LHCN-M2 (cell line): ENCODE measurements around the gene OVOL1. TPM values are rescaled to one million over a fixed set of nuclear protein-coding genes. Genes with fewer than 3 reads are reported as not detected.

ENCODE experiments used
- DNase-seq: peaks from one replicate; pipeline ENCODE4 v3.0.0-alpha.2; 2012; ENCODE audit warnings: low read depth
- total RNA-seq: library from RNA; depleted of rRNA; stranded (reverse); fragments of >200 nt; gene quantifications from 2 replicates; pipeline ENCODE4 v1.2.3, GENCODE V29; 2014

OVOL1 gene
- total RNA-seq, 1 experiment from 2014 or later: not detected

GRCh38 chr11:65777821-65778361, 9.0 kb upstream of the OVOL1 start:
- DNase-seq: no peak

- DNase-seq: no peak
These were observed 8.4 kb upstream of the OVOL1 start for GRCh38 chr11:65778431-65778900.

DNA sequence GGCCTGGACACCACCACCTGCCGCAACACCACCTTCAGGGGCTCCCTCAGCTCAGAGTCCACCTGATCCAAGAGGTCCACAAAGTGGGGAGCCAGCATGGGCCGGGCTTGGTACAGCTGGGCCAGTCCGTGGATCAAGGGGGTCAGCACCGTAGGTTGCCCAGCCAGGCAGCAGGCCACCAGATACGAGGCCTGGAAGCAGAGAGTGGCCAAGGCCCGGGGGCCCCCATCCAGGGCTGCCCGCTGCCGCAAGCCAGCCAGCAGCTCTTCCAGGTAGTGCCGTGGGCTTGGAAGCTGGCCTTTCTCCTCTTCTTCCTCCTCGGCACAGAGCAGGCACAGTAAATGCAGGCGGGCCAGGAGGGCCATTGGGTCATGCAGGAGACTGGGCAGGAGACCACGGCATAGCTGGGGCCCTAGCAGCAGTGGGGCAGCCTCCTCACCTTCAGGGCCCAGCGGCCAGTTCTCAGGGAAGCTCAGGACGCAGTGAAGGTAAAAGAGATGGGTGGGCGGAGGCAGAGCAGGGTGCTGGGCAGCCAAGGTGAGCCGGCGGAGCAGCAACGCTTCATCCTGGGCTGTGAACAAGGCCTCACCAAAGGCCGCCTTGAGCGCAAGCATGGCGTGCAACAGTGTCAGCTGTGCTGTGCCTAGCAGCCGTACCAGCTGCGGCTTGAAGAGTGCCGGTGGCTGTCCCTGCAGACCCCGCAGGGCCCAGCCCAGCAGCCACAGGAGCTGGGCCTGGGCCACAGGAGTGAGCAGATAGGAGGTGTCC, 7.8 kb upstream of the OVOL1 start:
- no peak for DNase-seq

DNA sequence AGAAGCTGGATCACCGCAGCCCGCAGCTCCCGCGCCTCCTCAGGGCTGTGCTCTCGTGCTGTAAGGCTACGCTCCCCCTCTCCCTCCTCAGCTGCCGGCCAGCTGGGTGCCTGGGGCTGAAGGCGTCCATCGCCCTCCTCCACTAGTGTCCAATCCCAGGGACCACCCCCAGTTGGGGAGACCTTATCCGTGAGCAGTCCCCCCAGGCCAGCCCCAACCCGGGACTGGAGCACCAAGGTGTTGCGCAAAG, 7.3 kb upstream of the OVOL1 start:
- DNase-seq: no peak

DNA sequence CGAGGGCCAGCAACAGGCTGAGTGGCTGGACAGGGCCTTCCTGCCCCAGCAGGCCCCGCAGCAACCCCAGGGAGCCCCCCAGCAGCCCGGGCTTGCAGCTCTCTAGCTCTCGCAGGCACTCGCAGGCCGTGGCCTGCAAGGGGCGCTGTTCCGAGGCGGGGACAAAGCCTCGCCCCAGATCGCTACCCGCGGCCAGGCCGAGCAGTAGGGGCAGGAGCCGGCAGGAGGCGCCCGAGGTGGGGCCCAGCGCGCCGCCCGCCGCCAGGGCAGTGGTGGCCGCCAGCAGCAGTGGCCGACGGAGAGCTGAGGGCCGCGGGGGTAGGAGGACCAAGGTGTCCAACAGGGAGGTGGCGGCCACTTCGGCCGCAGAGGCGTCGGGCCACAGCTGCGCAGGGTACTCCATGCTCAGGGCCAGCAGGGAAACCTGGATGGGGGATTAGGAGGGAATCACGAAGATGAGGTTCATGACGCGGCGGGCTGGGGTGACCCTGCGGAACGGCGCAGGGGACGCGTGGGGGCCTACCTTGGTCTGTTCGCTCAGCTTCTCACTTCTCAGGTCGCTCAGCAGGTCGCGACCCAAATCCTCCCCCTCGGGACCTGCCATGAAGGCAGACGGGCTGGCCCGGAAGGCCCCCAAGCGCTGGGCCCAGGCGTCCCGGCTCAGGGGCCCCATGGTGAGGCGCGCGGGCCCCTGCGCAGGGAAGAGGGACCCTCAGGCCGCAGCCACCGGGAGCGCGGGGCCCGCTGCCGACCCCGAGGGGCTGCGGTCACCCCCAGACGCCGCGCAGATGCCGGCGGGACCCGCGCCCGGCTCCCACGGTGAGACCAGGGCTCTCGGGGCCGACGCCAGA, 6.7 kb upstream of the OVOL1 start:
- DNase-seq: peak; percentile 76

DNA sequence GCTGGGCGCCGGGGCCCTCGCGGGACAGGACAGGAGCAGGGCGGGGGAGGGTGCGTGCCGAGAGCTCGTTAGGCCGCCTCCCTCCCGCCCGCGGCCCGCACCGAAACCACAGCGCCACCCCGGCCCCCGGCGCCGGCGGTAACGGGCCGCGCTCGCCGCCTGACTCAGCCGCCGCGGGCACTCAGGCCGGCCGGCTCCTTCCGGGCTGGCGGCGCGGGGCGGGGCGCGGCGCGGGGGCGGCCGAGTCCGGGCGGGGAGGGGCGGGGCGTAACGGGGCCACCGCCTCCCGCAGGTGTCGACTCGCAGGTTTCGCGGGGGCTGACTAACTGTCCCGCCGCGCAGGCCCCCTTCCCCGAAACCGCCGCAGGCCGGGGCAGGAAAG, 6.1 kb upstream of the OVOL1 start, which contains the start of gene AP5B1:
TSS of gene AP5B1 (minus strand) at position 207 of the 382 bp plus-strand sequence. CDS start 385 bp downstream, outside the sequence.
- peak; percentile 31 for DNase-seq

DNA sequence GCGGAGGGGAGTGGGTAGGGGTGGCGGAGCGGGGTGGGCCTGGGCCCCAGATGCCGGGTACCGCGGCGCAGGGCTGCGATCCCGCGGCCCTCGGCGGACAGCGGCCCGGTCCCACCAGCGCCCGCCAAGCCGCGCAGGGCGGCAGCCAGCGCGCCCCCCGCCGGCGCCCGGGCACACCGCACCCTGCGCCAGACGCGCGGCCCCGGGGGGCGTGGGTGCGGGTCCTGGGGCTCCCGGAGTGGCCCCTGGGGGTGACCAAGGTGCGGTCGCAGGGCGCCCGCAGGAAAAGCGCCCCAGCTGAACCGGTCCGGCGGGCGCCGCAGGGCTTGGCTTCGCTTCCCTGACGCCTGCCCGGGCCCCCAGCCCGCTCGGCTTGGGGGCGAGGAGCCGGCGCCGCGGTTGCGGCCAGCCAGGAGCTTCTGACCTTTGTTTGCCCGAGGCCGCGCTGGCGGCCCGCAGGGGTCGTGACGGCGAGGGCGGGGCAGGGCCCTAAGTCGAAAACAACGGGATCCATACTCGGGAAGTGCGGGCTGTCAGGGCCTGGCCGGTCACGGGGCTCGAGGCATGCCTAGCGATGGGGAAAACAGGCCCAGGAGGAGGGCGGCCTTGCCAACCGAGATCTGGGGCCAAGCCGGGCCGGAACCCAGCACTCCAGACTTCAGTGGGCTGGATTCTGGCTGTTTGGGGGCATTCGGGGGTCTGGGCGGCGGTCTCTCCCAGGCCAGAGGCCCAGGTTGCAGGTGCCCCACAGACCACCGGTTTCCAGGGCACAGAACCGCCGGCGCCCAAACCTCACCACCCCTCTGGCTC, 5.5 kb upstream of the OVOL1 start:
- no peak for DNase-seq

GRCh38 chr11:65781962-65782815, 4.7 kb upstream of the OVOL1 start:
- DNase-seq: no peak

DNA sequence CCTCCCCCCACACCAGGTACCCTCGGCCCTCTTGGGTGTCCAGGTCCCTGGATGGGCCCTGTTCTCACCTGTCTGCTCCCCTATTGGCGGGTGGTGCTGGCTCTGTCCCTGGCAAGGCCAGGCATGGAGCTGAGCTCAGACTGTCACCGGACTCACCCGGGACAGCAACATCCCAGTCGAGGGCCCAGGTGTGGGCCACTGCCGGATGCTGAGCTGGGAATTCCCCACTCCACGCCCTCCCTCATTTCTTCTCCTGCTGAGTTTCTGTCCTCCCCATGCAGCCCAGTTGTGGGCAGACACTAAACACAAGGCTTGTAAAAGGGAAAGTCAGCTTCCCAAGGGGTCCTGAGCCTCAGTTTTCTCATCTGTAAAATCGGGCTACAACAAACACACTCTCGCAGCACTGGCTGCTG, 4.0 kb upstream of the OVOL1 start:
- no peak for DNase-seq

GRCh38 chr11:65785319-65786007, 1.4 kb upstream of the OVOL1 start:
- DNase-seq: no peak

GRCh38 chr11:65786008-65786785, 666 bp upstream of the OVOL1 start:
- no peak for DNase-seq

DNA sequence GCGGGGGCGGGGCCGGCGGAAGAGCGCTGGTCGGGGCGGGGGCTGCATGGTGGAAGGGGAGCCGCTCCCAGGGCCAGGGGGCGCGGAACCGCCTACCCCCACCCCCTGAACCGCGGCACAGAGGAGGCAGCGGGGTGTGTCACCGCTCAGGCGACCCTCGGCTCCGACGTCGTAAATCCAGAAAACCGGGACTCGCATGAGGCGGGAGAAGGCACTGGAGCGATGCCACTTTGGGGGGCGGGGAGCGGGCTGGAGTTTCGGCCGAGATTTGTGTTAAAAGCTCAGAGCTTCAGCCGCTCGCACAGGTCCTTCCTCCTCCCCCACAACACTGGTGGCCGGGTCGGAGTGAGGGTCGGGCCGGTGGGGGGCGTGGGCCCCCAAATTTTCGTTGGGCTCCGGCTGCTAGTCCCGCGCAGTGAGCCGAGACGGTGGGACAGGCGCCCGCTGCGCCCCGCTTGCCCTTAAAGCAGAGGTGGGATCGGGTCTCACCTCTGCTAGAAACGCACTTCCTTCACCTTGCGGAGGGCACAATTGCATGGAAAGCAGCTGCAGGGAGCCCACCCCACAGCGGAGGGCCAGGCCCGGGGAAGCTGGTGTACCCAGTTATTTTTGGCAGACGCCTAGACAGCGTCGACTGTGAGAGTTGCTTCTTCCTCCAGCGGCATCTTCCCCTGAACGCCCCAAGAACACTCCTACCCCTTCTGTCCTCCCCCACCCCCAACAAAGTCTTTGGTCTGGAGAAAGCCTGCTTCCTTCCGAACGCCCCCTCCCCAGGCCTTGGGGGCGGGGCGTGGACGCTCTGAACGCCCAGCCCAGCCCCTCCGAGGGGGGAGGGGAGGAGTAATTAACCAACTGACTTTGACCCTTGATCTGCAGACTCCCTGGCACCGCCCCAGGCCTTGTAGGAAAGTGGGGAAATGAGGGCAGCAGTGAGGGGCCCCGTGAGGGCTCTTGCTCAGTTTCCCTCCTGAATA, 1.1 kb downstream of the OVOL1 start:
- no peak for DNase-seq

DNA sequence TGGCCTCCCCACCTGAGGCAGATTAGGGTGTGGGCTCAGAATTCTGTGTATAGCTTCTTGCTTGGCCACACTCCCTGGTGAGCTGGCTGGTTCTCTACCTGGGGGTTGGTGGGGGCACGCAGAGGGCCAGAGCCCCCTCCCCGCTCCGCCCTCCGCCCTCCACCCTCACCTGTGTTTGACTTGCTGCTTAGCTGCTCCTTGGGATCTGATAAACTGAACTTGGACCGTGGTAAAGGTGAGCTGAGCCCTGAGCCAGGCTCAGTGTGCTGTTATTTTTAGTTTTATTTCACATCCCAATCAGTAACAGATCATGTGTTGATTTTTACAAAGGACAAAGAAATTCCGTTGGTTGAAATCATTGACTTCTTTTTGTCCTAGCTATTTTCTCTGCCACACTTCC, 2.0 kb downstream of the OVOL1 start:
- no peak for DNase-seq

DNA sequence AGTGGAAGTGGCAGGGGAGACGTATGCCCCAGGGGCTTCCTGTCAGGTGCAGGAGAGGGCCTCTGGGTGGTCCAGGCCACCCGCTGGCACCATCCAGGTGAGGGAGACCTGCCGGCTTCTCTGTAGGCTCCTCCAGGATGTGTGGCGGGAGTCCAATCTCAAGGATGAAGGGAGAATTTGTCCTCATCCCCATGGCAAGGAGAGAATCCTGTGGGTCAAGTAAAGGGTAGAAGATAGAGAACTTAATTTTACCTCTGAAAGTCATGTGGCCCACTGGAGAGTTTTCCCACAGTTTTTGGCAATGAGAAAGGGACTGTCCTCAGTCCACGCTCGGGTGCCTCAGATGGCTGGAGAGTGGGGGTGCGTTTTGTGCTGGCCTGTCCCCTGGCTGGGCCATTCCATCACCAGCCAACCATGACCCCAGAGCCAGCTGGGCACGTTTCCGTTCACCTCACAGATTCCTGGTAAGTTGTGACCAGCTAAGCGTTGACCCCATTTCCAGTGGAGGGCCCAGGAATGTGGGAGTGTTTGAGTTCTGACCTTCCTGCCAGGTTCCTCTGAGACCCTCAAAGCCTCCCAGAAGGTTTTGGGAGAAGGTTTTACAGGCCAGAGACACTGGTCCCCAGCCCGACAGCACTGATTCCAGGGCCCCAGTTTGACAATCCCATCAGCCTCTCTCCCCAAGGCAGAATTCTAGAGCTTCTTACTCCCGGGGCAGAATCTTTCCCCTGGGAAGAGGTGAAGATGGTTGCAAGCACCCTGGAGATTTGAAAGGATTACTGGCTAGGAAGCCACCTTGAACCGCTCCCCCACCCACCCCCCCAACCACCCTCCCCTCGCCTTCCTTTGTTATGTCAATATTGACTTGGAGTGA, 2.6 kb downstream of the OVOL1 start:
- no peak for DNase-seq

GRCh38 chr11:65790104-65790901, 3.4 kb downstream of the OVOL1 start:
- no peak for DNase-seq

GRCh38 chr11:65790902-65791650, 4.2 kb downstream of the OVOL1 start:
- DNase-seq: no peak
